ENCODE measurements around the gene CRYBA2.

Gene CRYBA2

DNA sequence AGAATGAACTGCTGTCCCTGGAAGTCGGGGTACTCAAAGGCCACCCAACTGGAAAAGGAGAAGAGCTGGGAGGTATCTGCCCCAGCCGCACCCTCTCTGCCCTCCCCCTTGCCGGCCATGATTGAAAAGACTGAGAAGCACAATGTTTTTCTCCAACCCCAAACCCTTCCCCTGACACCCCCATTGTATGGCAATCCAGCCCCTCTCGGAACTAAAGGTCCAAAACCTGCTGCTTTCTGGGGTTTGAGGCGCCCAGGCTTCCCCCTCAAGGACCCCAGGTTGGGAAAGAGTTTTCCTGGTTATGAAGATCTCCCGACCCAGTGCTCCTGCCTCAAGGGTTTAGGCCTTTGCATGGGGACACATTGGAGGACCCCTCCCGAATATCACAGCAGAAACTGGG lies 1.0 kb downstream of the CRYBA2 start:
- Histone ChIP-seq H3K4me2 (ENCODE audit: low read depth, low read length, poor library complexity, severe bottlenecking) (no peak overlapping the region), H3K4me3 (ENCODE audit: insufficient read depth, low read length, poor library complexity, severe bottlenecking) (no peak overlapping the region)

DNA sequence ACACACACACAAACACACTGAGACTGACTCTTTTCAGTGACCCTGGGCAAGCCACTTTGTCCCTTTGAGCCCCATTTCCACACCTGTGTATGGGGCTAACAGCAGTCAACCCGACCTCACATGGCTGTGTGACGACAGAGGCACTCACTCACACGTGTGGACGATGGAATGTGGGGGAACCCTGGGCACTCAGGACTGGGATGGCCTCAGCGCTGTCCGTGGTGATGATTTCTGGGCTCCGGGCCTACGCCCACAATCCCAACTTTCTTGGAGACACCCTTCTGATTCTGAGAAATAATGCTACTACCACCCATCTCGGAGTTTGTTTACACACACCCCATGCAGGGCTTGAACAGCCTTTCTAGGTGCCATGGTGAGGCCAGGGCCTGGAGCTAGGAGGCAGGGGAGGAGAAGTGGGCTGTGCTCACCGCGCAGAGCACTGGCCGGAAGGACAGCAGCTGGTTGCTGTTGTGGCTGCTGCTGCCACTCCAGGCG lies 1.5 kb downstream of the CRYBA2 start:
- no peak overlapping the region for H3K4me2 ChIP-seq (ENCODE audit: low read depth, low read length, poor library complexity, severe bottlenecking)
- H3F3A ChIP-seq (ENCODE audit: insufficient read depth), result no peaks in the 10 kb centered on the region
- no peak overlapping the region for H3K27ac ChIP-seq (ENCODE audit: low read depth, low read length)
- H4K20me1 ChIP-seq (ENCODE audit: low read depth, low read length), result no peaks in the 10 kb centered on the region
- H3K36me3 ChIP-seq (ENCODE audit: low read length), result no peaks in the 10 kb centered on the region
- no peaks in the 10 kb centered on the region for H3K27me3 ChIP-seq (ENCODE audit: low read length)
- H3K79me2 ChIP-seq (ENCODE audit: insufficient read depth, low read length), result no peaks in the 10 kb centered on the region
- no peaks in the 10 kb centered on the region for H3K9me3 ChIP-seq (ENCODE audit: insufficient read depth, low read length)
- no peak for TF ChIP-seq EZH2phosphoT487 (conservative IDR thresholded peaks at IDR 0.05; ENCODE audit: low read length)
- TF ChIP-seq, protein P1, sequence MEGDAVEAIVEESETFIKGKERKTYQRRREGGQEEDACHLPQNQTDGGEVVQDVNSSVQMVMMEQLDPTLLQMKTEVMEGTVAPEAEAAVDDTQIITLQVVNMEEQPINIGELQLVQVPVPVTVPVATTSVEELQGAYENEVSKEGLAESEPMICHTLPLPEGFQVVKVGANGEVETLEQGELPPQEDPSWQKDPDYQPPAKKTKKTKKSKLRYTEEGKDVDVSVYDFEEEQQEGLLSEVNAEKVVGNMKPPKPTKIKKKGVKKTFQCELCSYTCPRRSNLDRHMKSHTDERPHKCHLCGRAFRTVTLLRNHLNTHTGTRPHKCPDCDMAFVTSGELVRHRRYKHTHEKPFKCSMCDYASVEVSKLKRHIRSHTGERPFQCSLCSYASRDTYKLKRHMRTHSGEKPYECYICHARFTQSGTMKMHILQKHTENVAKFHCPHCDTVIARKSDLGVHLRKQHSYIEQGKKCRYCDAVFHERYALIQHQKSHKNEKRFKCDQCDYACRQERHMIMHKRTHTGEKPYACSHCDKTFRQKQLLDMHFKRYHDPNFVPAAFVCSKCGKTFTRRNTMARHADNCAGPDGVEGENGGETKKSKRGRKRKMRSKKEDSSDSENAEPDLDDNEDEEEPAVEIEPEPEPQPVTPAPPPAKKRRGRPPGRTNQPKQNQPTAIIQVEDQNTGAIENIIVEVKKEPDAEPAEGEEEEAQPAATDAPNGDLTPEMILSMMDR (IDR thresholded peaks at IDR 0.05; ENCODE audit: insufficient read depth, low read length, poor library complexity, severe bottlenecking), result no peak
- no peak overlapping the region for H2AFZ ChIP-seq (ENCODE audit: low read depth, low read length, severe bottlenecking)
- H3K4me3 ChIP-seq (ENCODE audit: insufficient read depth, low read length, poor library complexity, severe bottlenecking), result no peak overlapping the region
- no peak overlapping the region for H3K9ac ChIP-seq (ENCODE audit: low read length)
- no peaks in the 10 kb centered on the region for H3K9me2 ChIP-seq (replicated peaks; ENCODE audit: insufficient read depth, low read length)

More for the DNA sequence above, 1.0 kb downstream of the CRYBA2 start:
- H3K79me2 ChIP-seq (ENCODE audit: insufficient read depth, low read length), result no peaks in the 10 kb centered on the region
- no peak overlapping the region for H2AFZ ChIP-seq (ENCODE audit: low read depth, low read length, severe bottlenecking)
- H3K9me3 ChIP-seq (ENCODE audit: insufficient read depth, low read length), result no peaks in the 10 kb centered on the region
- no peaks in the 10 kb centered on the region for H3K9me2 ChIP-seq (replicated peaks; ENCODE audit: insufficient read depth, low read length)
- H3K9ac ChIP-seq (ENCODE audit: low read length), result no peak overlapping the region
- H4K20me1 ChIP-seq (ENCODE audit: low read depth, low read length), result no peaks in the 10 kb centered on the region
- TF ChIP-seq, protein P1 (IDR thresholded peaks at IDR 0.05; ENCODE audit: insufficient read depth, low read length, poor library complexity, severe bottlenecking), result no peak
- no peak for TF ChIP-seq EZH2phosphoT487 (conservative IDR thresholded peaks at IDR 0.05; ENCODE audit: low read length)
- no peaks in the 10 kb centered on the region for H3K27me3 ChIP-seq (ENCODE audit: low read length)
- H3F3A ChIP-seq (ENCODE audit: insufficient read depth), result no peaks in the 10 kb centered on the region
- no peak overlapping the region for H3K27ac ChIP-seq (ENCODE audit: low read depth, low read length)
- no peaks in the 10 kb centered on the region for H3K36me3 ChIP-seq (ENCODE audit: low read length)

DNA sequence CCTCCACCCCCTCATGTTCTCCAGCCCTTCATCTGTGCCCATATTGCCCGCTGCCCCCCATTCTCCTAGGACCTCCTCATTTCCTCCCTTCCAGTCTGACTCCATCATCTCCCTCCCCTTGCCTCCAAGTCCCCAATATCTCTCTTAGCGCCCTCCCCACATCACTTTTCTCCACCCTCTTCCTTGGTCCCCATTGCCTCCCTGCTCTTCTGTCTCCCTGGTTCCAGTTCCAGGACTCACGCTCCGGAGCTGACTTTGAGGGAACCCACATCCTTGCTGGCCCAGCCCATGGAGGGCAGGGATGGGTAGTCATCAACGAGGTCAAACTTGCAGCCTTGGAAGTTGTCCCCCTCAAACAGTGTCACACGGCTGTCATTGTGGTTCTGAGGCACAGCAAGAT lies 2.6 kb downstream of the CRYBA2 start:
- no peaks in the 10 kb centered on the region for H3K79me2 ChIP-seq (ENCODE audit: insufficient read depth, low read length)
- no peaks in the 10 kb centered on the region for H3K9me2 ChIP-seq (replicated peaks; ENCODE audit: insufficient read depth, low read length)
- no peak overlapping the region for H3K9ac ChIP-seq (ENCODE audit: low read length)
- H3K4me2 ChIP-seq (ENCODE audit: low read depth, low read length, poor library complexity, severe bottlenecking), result no peak overlapping the region
- no peaks in the 10 kb centered on the region for H3K27me3 ChIP-seq (ENCODE audit: low read length)
- no peak overlapping the region for H3K27ac ChIP-seq (ENCODE audit: low read depth, low read length)
- no peak overlapping the region for H2AFZ ChIP-seq (ENCODE audit: low read depth, low read length, severe bottlenecking)
- no peaks in the 10 kb centered on the region for H4K20me1 ChIP-seq (ENCODE audit: low read depth, low read length)
- no peak overlapping the region for H3K4me3 ChIP-seq (ENCODE audit: insufficient read depth, low read length, poor library complexity, severe bottlenecking)
- H3K36me3 ChIP-seq (ENCODE audit: low read length), result no peaks in the 10 kb centered on the region
- H3K9me3 ChIP-seq (ENCODE audit: insufficient read depth, low read length), result no peaks in the 10 kb centered on the region
- TF ChIP-seq, protein P1 (IDR thresholded peaks at IDR 0.05; ENCODE audit: insufficient read depth, low read length, poor library complexity, severe bottlenecking), result no peak
- TF ChIP-seq EZH2phosphoT487 (conservative IDR thresholded peaks at IDR 0.05; ENCODE audit: low read length), result no peak
- H3F3A ChIP-seq (ENCODE audit: insufficient read depth), result no peaks in the 10 kb centered on the region
